ENCODE data around the gene IFITM5.

DNA sequence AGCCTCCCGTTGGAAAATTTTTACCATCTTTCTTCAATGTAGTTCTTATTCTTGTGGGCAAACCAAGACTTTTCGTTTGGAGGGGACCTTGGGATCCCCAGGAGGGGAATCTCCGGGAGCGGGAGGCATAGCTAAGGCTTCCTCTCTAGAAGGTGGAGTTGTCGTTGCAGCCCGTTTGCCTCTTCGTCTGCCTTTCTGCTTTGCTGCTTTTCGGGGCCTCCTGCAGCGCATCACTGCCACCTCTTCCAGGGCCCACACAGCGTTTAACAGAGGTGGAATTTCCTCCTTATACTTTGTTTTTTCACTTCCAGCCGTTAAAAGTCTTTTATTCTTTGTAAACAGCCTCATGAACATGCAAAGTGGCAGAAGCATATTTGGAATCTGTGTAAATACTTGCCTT is 24.8 kb upstream of the IFITM5 start:
- TF ChIP-seq, protein P1, sequence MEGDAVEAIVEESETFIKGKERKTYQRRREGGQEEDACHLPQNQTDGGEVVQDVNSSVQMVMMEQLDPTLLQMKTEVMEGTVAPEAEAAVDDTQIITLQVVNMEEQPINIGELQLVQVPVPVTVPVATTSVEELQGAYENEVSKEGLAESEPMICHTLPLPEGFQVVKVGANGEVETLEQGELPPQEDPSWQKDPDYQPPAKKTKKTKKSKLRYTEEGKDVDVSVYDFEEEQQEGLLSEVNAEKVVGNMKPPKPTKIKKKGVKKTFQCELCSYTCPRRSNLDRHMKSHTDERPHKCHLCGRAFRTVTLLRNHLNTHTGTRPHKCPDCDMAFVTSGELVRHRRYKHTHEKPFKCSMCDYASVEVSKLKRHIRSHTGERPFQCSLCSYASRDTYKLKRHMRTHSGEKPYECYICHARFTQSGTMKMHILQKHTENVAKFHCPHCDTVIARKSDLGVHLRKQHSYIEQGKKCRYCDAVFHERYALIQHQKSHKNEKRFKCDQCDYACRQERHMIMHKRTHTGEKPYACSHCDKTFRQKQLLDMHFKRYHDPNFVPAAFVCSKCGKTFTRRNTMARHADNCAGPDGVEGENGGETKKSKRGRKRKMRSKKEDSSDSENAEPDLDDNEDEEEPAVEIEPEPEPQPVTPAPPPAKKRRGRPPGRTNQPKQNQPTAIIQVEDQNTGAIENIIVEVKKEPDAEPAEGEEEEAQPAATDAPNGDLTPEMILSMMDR (IDR thresholded peaks at IDR 0.05), result no peak
- no peak for TF ChIP-seq POLR2AphosphoS5 (IDR thresholded peaks at IDR 0.05)

Data from prostate gland (tissue), 2 donors.